Smooth muscle cell (in vitro differentiated cells): ENCODE results near the gene WDR5B. TPM values are rescaled to one million over a fixed set of nuclear protein-coding genes. Genes with fewer than 3 reads are reported as not detected.

ENCODE experiments used
- DNase-seq: peaks from one replicate; lab custom pipeline; 2025; ENCODE audit not compliant: unreplicated experiment; lab: John Stamatoyannopoulos, UW
- H2AFZ ChIP-seq: fragments of 200-600 bp; sonication (generic); 2 replicates; pipeline ENCODE4 v1.6.0; 2016; ENCODE audit warnings: antibody characterized with exemption, low read depth, mild to moderate bottlenecking
- H3F3A ChIP-seq: fragments of 200-600 bp; sonication (generic); 2 replicates; pipeline ENCODE4 v1.6.0; 2017; ENCODE audit warnings: antibody characterized with exemption, low read depth
- H3K27ac ChIP-seq: fragments of 200-600 bp; sonication (generic); 2 replicates; pipeline ENCODE4 v1.5.1; 2016; ENCODE audit warnings: low read depth, mild to moderate bottlenecking
- H3K27me3 ChIP-seq: fragments of 200-600 bp; sonication (generic); 2 replicates; pipeline ENCODE4 v1.6.1; 2016; ENCODE audit warnings: low read depth, mild to moderate bottlenecking
- H3K36me3 ChIP-seq: fragments of 200-600 bp; sonication (generic); 2 replicates; pipeline ENCODE4 v1.5.1; 2016; ENCODE audit warnings: low read depth
- H3K4me1 ChIP-seq: fragments of 200-600 bp; sonication (generic); 2 replicates; pipeline ENCODE4 v1.5.1; 2016; ENCODE audit warnings: low read depth
- H3K4me2 ChIP-seq: fragments of 200-600 bp; sonication (generic); 2 replicates; pipeline ENCODE4 v1.6.0; 2016; ENCODE audit warnings: mild to moderate bottlenecking
- H3K4me3 ChIP-seq: fragments of 200-600 bp; sonication (generic); 2 replicates; pipeline ENCODE4 v1.5.1; 2016; ENCODE audit warnings: mild to moderate bottlenecking
- H3K79me2 ChIP-seq: fragments of 200-600 bp; sonication (generic); 2 replicates; pipeline ENCODE4 v1.6.0; 2016; ENCODE audit warnings: low read depth, mild to moderate bottlenecking
- H3K9ac ChIP-seq: fragments of 200-600 bp; sonication (generic); 2 replicates; pipeline ENCODE4 v1.6.0; 2016; ENCODE audit warnings: low read depth
- H3K9me3 ChIP-seq: fragments of 200-600 bp; sonication (generic); replicated peaks from 2 replicates; pipeline ENCODE4 v1.5.1; 2016; ENCODE audit warnings: low read depth
- H4K20me1 ChIP-seq: fragments of 200-600 bp; sonication (generic); 2 replicates; pipeline ENCODE4 v1.6.0; 2016; ENCODE audit warnings: low read depth
- WGBS: methylation state at CpG from one replicate; pipeline ENCODE4 v1.1.7; 2016; ENCODE audit warnings: low lambda C conversion rate; 5-methylcytosine and 5-hydroxymethylcytosine counted together
- polyA plus RNA-seq: library from polyadenylated mRNA; unstranded; fragments of >200 nt; fragmentation: Nextera tagmentation; extraction: Ambion mirVana; gene quantifications from 2 replicates; pipeline ENCODE4 v1.2.1, GENCODE V29; 2016
- total RNA-seq: library from RNA; depleted of rRNA; stranded (reverse); fragments of >200 nt; gene quantifications from 2 replicates; pipeline ENCODE4 v1.2.3, GENCODE V29; 2014
- TF ChIP-seq, protein P1 (sequence below): fragments of 200-600 bp; sonication (generic); IDR thresholded peaks from 2 replicates; pipeline ENCODE4 v1.5.1; 2017; ENCODE audit warnings: borderline replicate concordance, mild to moderate bottlenecking, antibody characterized with exemption; ENCODE audit not compliant: insufficient read depth, poor library complexity, severe bottlenecking

WDR5B gene
- total RNA-seq (5.2 and 8.1 TPM in 2 replicates), polyA plus RNA-seq (1.6 and 1.8 TPM in 2 replicates)

DNA sequence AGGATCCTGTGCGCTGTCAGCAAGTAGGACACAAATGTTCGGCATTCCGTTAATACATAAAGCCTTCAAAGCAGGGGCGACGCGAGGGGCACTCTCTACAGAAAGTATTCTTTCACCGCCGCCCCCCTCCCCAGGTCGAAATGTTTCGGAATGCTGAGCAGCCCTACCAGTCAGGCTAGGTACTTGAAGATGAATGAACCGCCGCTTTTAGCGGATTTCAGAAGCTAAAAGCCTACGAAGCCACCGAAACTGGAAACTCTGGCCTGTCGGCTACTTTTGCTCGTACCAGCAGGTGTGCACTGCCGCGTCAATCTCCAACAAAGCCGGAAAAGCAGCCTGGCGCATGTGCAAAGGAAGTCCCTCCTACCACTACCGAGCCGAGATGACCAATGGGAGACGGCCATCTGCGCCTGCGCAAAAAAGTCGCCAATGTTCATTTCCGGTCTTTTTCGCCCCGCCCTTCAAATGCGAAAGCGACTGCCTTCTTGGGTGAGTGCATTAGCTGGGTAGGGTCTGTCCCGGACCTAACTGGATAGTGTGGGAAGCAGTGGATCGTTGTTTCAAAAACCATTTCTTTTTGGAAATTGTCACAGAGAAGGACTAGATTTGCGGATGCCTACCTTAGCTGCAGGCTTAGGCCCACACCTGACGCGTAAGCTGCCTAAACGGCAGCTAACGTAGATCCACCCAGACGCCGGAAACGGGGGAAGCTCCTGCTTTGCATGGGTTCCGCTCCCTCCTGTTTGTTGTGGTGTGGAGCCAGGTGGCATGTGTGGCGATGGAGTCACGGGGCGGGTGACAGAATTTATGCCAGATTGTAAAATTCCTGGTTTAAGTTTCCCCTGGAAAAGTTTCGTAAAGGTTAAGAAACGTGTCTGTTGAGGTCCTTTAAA lies at the start of gene WDR5B:
WDR5B (minus strand) TSS at position 301 of the 893 bp plus-strand sequence. CDS start 534 bp downstream, outside the sequence.
- Histone ChIP-seq H3K9me3 (no peaks in the 10 kb centered on the region), H3K9ac (peak within 1 kb of the TSS; percentile 78), H3K4me1 (peaks cover 15% of the 10 kb centered on the region), H3K4me2 (peak within 1 kb of the TSS; percentile 96), H4K20me1 (no peaks in the 10 kb centered on the region), H3K79me2 (peaks cover 26% of the 10 kb centered on the region), H3K36me3 (no peaks in the 10 kb centered on the region), H3K27ac (peak within 1 kb of the TSS; percentile 85), H2AFZ (peak within 1 kb of the TSS; percentile 70), H3K4me3 (peak within 1 kb of the TSS; percentile 82), H3F3A (peaks cover 5% of the 10 kb centered on the region), H3K27me3 (no peaks in the 10 kb centered on the region)
- TF ChIP-seq, protein P1, sequence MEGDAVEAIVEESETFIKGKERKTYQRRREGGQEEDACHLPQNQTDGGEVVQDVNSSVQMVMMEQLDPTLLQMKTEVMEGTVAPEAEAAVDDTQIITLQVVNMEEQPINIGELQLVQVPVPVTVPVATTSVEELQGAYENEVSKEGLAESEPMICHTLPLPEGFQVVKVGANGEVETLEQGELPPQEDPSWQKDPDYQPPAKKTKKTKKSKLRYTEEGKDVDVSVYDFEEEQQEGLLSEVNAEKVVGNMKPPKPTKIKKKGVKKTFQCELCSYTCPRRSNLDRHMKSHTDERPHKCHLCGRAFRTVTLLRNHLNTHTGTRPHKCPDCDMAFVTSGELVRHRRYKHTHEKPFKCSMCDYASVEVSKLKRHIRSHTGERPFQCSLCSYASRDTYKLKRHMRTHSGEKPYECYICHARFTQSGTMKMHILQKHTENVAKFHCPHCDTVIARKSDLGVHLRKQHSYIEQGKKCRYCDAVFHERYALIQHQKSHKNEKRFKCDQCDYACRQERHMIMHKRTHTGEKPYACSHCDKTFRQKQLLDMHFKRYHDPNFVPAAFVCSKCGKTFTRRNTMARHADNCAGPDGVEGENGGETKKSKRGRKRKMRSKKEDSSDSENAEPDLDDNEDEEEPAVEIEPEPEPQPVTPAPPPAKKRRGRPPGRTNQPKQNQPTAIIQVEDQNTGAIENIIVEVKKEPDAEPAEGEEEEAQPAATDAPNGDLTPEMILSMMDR = no peak
- DNase-seq = no peak
- WGBS = 1% methylated on average over 48 of the region's 48 CpGs

DNA sequence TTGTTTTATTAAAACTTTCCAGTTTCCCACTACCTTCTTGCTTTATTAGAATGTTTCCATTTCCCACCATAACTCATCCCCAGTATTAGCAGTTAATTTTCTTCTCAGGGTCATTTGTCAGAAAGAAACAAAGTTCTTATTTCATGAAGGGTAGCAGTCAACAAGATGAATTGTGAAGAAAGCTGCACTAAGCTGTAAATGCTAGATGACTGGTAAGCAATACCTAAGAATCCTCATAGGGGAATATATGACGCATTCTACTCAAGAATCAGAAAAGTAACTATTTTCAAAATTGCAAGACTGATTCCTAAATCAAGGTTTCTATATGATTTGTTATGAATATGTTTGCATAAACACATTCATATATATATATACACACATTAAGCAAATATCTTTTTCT lies 48.8 kb upstream of the WDR5B start:
- TF ChIP-seq, protein P1 = no peak
- Histone ChIP-seq H3K36me3 (peaks cover 26% of the 10 kb centered on the region), H3K79me2 (peaks cover 49% of the 10 kb centered on the region), H3K9me3 (no peaks in the 10 kb centered on the region), H3K4me3 (no peak overlapping the region), H3K9ac (no peak overlapping the region), H3K4me2 (no peak overlapping the region), H3F3A (no peaks in the 10 kb centered on the region), H4K20me1 (peaks cover 75% of the 10 kb centered on the region), H3K27me3 (no peaks in the 10 kb centered on the region), H3K4me1 (peaks cover 14% of the 10 kb centered on the region), H3K27ac (no peak overlapping the region), H2AFZ (no peak overlapping the region)
- no peak for DNase-seq
- 93% methylated on average over 1 of the region's 1 CpG for WGBS

DNA sequence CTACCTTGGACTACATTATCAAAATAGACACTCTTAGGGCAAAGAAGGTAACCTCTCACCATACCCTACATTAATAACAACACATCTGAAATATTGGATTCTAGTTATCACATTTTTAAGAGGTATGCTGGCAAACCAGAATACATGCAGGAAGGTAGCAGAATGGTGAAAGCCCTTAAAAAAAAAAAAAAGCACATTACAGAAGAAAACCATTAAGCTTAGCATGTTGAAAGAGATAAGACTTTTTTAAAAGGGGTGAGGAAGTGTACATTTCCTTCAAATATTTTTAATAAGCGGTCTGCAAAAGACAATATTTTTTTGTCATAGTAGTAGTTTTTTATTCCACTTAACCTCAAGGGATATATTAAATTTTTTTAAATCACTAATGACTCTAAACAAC lies 46.5 kb upstream of the WDR5B start:
- TF ChIP-seq, protein P1 = no peak
- Histone ChIP-seq H3K4me1 (no peaks in the 10 kb centered on the region), H3K79me2 (peaks cover 29% of the 10 kb centered on the region), H3K27me3 (no peaks in the 10 kb centered on the region), H2AFZ (no peak overlapping the region), H3K9ac (no peak overlapping the region), H3K4me3 (no peak overlapping the region), H3K4me2 (no peak overlapping the region), H4K20me1 (peaks cover 59% of the 10 kb centered on the region), H3K27ac (no peak overlapping the region), H3F3A (no peaks in the 10 kb centered on the region), H3K36me3 (peaks cover 30% of the 10 kb centered on the region), H3K9me3 (no peaks in the 10 kb centered on the region)
- WGBS = 98% methylated on average over 1 of the region's 1 CpG
- no peak for DNase-seq
